ENCODE results near the gene CISD1.

DNA sequence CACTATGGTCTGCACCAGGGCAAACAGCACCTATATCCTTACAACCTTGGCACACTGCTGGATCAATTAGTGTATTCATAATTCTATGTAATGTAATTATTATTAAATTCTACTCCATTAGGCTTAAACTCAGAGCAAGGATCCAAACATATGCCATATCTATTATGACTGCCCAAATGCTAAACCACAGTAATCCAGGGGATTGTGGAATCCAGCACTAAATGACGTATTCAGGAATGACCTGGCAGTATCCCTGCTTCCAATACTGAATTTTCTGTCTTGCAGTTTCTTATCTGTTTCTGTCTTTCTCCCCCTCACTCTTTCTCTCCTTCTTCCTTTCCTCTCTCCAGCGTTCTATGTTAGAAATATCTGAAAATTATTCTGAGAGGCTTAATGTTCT, 49.4 kb downstream of the CISD1 start:
- TF ChIP-seq, protein P1, sequence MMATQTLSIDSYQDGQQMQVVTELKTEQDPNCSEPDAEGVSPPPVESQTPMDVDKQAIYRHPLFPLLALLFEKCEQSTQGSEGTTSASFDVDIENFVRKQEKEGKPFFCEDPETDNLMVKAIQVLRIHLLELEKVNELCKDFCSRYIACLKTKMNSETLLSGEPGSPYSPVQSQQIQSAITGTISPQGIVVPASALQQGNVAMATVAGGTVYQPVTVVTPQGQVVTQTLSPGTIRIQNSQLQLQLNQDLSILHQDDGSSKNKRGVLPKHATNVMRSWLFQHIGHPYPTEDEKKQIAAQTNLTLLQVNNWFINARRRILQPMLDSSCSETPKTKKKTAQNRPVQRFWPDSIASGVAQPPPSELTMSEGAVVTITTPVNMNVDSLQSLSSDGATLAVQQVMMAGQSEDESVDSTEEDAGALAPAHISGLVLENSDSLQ (IDR thresholded peaks at IDR 0.05) = no peak
- TF ChIP-seq FOXK2 (IDR thresholded peaks at IDR 0.05) = no peak
- TF ChIP-seq FOXM1 (IDR thresholded peaks at IDR 0.05; ENCODE audit: borderline replicate concordance) = no peak
- no peak for TF ChIP-seq ZNF384 (IDR thresholded peaks at IDR 0.05)
- no peak for TF ChIP-seq ELF4 (IDR thresholded peaks at IDR 0.05)
- no peak for TF ChIP-seq ARNT (IDR thresholded peaks at IDR 0.05)
- TF ChIP-seq TARDBP (IDR thresholded peaks at IDR 0.05) = no peak
- TF ChIP-seq SP1 (IDR thresholded peaks at IDR 0.05) = no peak
- no peak for TF ChIP-seq NFRKB (IDR thresholded peaks at IDR 0.05)
- TF ChIP-seq BHLHE40 (IDR thresholded peaks at IDR 0.05; ENCODE audit: borderline replicate concordance) = no peak
- TF ChIP-seq HDGF (IDR thresholded peaks at IDR 0.05; ENCODE audit: borderline replicate concordance) = no peak
- no peak for TF ChIP-seq LEF1 (IDR thresholded peaks at IDR 0.05; ENCODE audit: borderline replicate concordance)
- TF ChIP-seq SUZ12 (IDR thresholded peaks at IDR 0.05) = no peak

All from HEK293T (cell line).